Hepatocyte (in vitro differentiated cells): ENCODE results near the gene TBC1D8. TPM values are rescaled to one million over a fixed set of nuclear protein-coding genes. Genes with fewer than 3 reads are reported as not detected.

Experiments
- DNase-seq: peaks from one replicate; pipeline ENCODE4 v3.0.0-alpha.2; 2016; ENCODE audit warnings: low spot score
- H2AFZ ChIP-seq: fragments of 200-600 bp; sonication (generic); 2 replicates; pipeline ENCODE4 v1.6.0; 2016; ENCODE audit warnings: antibody characterized with exemption, mild to moderate bottlenecking
- H3K27ac ChIP-seq: fragments of 200-600 bp; sonication (generic); 2 replicates; pipeline ENCODE4 v1.5.1; 2016; ENCODE audit warnings: mild to moderate bottlenecking
- H3K27me3 ChIP-seq: fragments of 200-600 bp; sonication (generic); 2 replicates; pipeline ENCODE4 v1.6.1; 2016
- H3K36me3 ChIP-seq: fragments of 200-600 bp; sonication (generic); replicated peaks from 2 replicates; pipeline ENCODE4 v1.5.1; 2016; ENCODE audit warnings: low read depth; ENCODE audit not compliant: insufficient read depth
- H3K4me1 ChIP-seq: fragments of 200-600 bp; sonication (generic); 2 replicates; pipeline ENCODE4 v1.5.1; 2016; ENCODE audit warnings: mild to moderate bottlenecking, moderate library complexity; ENCODE audit not compliant: insufficient read depth
- H3K4me2 ChIP-seq: fragments of 200-600 bp; sonication (generic); 2 replicates; pipeline ENCODE4 v1.6.0; 2016
- H3K4me3 ChIP-seq: fragments of 200-600 bp; sonication (generic); 2 replicates; pipeline ENCODE4 v1.5.1; 2016; ENCODE audit warnings: mild to moderate bottlenecking
- H3K79me2 ChIP-seq: fragments of 200-600 bp; sonication (generic); 2 replicates; pipeline ENCODE4 v1.6.0; 2017; ENCODE audit warnings: mild to moderate bottlenecking
- H3K9me2 ChIP-seq: fragments of 200-600 bp; sonication (generic); replicated peaks from 2 replicates; pipeline ENCODE4 v1.6.0; 2017; ENCODE audit warnings: mild to moderate bottlenecking; ENCODE audit not compliant: insufficient read depth
- H3K9me3 ChIP-seq: fragments of 200-600 bp; sonication (generic); 2 replicates; pipeline ENCODE4 v1.5.1; 2016; ENCODE audit warnings: low read depth, mild to moderate bottlenecking
- H4K20me1 ChIP-seq: fragments of 200-600 bp; sonication (generic); 2 replicates; pipeline ENCODE4 v1.6.0; 2016; ENCODE audit warnings: mild to moderate bottlenecking; ENCODE audit not compliant: insufficient read depth, poor library complexity, severe bottlenecking
- CTCF ChIP-seq: fragments of 200-600 bp; sonication (generic); IDR thresholded peaks from 2 replicates; pipeline ENCODE4 v1.5.1; 2016; ENCODE audit warnings: antibody characterized with exemption, mild to moderate bottlenecking; ENCODE audit not compliant: poor library complexity
- EZH2 ChIP-seq: fragments of 200-600 bp; sonication (generic); IDR thresholded peaks from 2 replicates; pipeline ENCODE4 v1.6.1; 2016; ENCODE audit warnings: antibody characterized with exemption, mild to moderate bottlenecking, borderline replicate concordance
- EZH2phosphoT487 ChIP-seq: fragments of 200-600 bp; sonication (generic); IDR thresholded peaks from one replicate; pipeline ENCODE4 v1.6.1; 2018; ENCODE audit warnings: antibody characterized with exemption, mild to moderate bottlenecking, low read depth, moderate library complexity; ENCODE audit not compliant: unreplicated experiment, severe bottlenecking
- WGBS: methylation state at CpG from one replicate; pipeline ENCODE4 v1.1.6; 2016; ENCODE audit warnings: low lambda C conversion rate; ENCODE audit errors: missing lambda C conversion rate; 5-methylcytosine and 5-hydroxymethylcytosine counted together
- polyA plus RNA-seq: library from polyadenylated mRNA; unstranded; fragments of >200 nt; fragmentation: Nextera tagmentation; extraction: Ambion mirVana; gene quantifications from 2 replicates; pipeline ENCODE4 v1.2.1, GENCODE V29; 2016
- total RNA-seq: library from RNA; depleted of rRNA; stranded (reverse); fragments of >200 nt; gene quantifications from 2 replicates; pipeline ENCODE4 v1.2.3, GENCODE V29; 2014

The TBC1D8 gene
- total and polyA plus RNA-seq, 2 experiments from 2014 or later: 10.1 to 15.8 TPM

GRCh38 chr2:101107241-101107640, 43.9 kb downstream of the TBC1D8 start:
- H3K4me3 ChIP-seq: no peak overlapping the region
- peaks cover 26% of the 10 kb centered on the region for H3K4me1 ChIP-seq
- H3K27me3 ChIP-seq: no peaks in the 10 kb centered on the region
- no peak for DNase-seq
- H3K36me3 ChIP-seq: no peaks in the 10 kb centered on the region
- no peaks in the 10 kb centered on the region for H3K9me2 ChIP-seq
- 67% methylated on average over 1 of the region's 1 CpG for WGBS
- H4K20me1 ChIP-seq: no peaks in the 10 kb centered on the region
- H3K9me3 ChIP-seq: no peaks in the 10 kb centered on the region
- no peak overlapping the region for H2AFZ ChIP-seq
- no peak for TF ChIP-seq EZH2
- TF ChIP-seq CTCF: no peak
- no peak for TF ChIP-seq EZH2phosphoT487
- no peak overlapping the region for H3K27ac ChIP-seq
- H3K4me2 ChIP-seq: no peak overlapping the region
- H3K79me2 ChIP-seq: peaks cover 79% of the 10 kb centered on the region

GRCh38 chr2:101106453-101107181, 44.6 kb downstream of the TBC1D8 start:
- H3K27ac ChIP-seq: peak overlapping the region; percentile 41
- no peak overlapping the region for H3K4me2 ChIP-seq
- H4K20me1 ChIP-seq: no peaks in the 10 kb centered on the region
- no peak overlapping the region for H3K4me3 ChIP-seq
- H3K4me1 ChIP-seq: peaks cover 24% of the 10 kb centered on the region
- no peaks in the 10 kb centered on the region for H3K27me3 ChIP-seq
- TF ChIP-seq EZH2phosphoT487 (no peak), EZH2 (no peak), CTCF (no peak)
- 61% methylated on average over 12 of the region's 12 CpGs for WGBS
- H3K9me3 ChIP-seq: no peaks in the 10 kb centered on the region
- H2AFZ ChIP-seq: no peak overlapping the region
- DNase-seq: peak; percentile 57
- peaks cover 79% of the 10 kb centered on the region for H3K79me2 ChIP-seq
- H3K36me3 ChIP-seq: no peaks in the 10 kb centered on the region
- no peaks in the 10 kb centered on the region for H3K9me2 ChIP-seq

GRCh38 chr2:101105654-101106053, 45.5 kb downstream of the TBC1D8 start:
- Histone ChIP-seq H3K4me1 (peaks cover 24% of the 10 kb centered on the region), H3K9me3 (peaks cover 2% of the 10 kb centered on the region), H3K36me3 (no peaks in the 10 kb centered on the region), H3K27ac (peak overlapping the region; percentile 41), H3K27me3 (no peaks in the 10 kb centered on the region), H3K79me2 (peaks cover 75% of the 10 kb centered on the region), H3K9me2 (no peaks in the 10 kb centered on the region), H2AFZ (no peak overlapping the region), H4K20me1 (no peaks in the 10 kb centered on the region), H3K4me2 (no peak overlapping the region), H3K4me3 (no peak overlapping the region)
- 78% methylated on average over 4 of the region's 4 CpGs for WGBS
- DNase-seq: no peak
- no peak for TF ChIP-seq CTCF
- no peak for TF ChIP-seq EZH2
- no peak for TF ChIP-seq EZH2phosphoT487
